ENCODE data around the gene APOLD1. TPM values are rescaled to one million over a fixed set of nuclear protein-coding genes. Genes with fewer than 3 reads are reported as not detected.

APOLD1 gene
- total RNA-seq, 1 experiment from 2014 or later = 6.4 TPM

GRCh38 chr12:12779529-12779928 lies 5.9 kb upstream of the APOLD1 start:
- no peak for TF ChIP-seq EZH2 (IDR thresholded peaks at IDR 0.05; ENCODE audit: borderline replicate concordance, low read depth, low read length, poor library complexity, severe bottlenecking)
- no peak for TF ChIP-seq CTCF (conservative IDR thresholded peaks at IDR 0.05; ENCODE audit: low read depth, low read length)
- CTCF ChIA-PET = no interaction called here
- no peak overlapping the region for H3K27ac ChIP-seq (ENCODE audit: low read depth, low read length, poor library complexity, severe bottlenecking)
- H3K4me1 ChIP-seq (ENCODE audit: insufficient read depth, low read length, poor library complexity, severe bottlenecking) = peaks cover 7% of the 10 kb centered on the region
- H3K9me3 ChIP-seq (ENCODE audit: low read depth, low read length, poor library complexity, severe bottlenecking) = no peaks in the 10 kb centered on the region
- DNase-seq (ENCODE audit: low spot score) = peak; percentile 58
- BruUV-seq (replicated peaks) = no TSS peak
- H3K36me3 ChIP-seq (ENCODE audit: insufficient read depth, low read length, poor library complexity, severe bottlenecking) = no peaks in the 10 kb centered on the region
- H3K27me3 ChIP-seq (replicated peaks; ENCODE audit: insufficient read depth, low read depth, low read length, poor library complexity) = no peaks in the 10 kb centered on the region
- intact Hi-C loops (cut with micrococcal nuclease; ENCODE audit: unreplicated experiment) = no loop called here
- H3K4me3 ChIP-seq (ENCODE audit: low read depth, low read length, poor library complexity, severe bottlenecking) = no peak overlapping the region
- POLR2A ChIA-PET (ENCODE audit: low non-redundant PET) = interaction anchor here (0.6 kb wide), 1 partner anchor 192 kb away, joined by 3 read pairs; no protein-coding TSS in a partner anchor

GRCh38 chr12:12784116-12784515 lies 1.3 kb upstream of the APOLD1 start:
- Histone ChIP-seq H3K4me3 (ENCODE audit: low read depth, low read length, poor library complexity, severe bottlenecking) (no peak overlapping the region), H3K9me3 (ENCODE audit: low read depth, low read length, poor library complexity, severe bottlenecking) (no peaks in the 10 kb centered on the region), H3K27ac (ENCODE audit: low read depth, low read length, poor library complexity, severe bottlenecking) (peak overlapping the region; percentile 73), H3K4me1 (ENCODE audit: insufficient read depth, low read length, poor library complexity, severe bottlenecking) (peaks cover 44% of the 10 kb centered on the region), H3K36me3 (ENCODE audit: insufficient read depth, low read length, poor library complexity, severe bottlenecking) (no peaks in the 10 kb centered on the region), H3K27me3 (replicated peaks; ENCODE audit: insufficient read depth, low read depth, low read length, poor library complexity) (no peaks in the 10 kb centered on the region)
- no peak for DNase-seq (ENCODE audit: low spot score)
- CTCF ChIA-PET = interaction anchor here (1.2 kb wide), 1 partner anchor 29 kb away, joined by 4 read pairs; the partner anchor contains the start of gene DDX47
- intact Hi-C loops (cut with micrococcal nuclease; ENCODE audit: unreplicated experiment) = no loop called here
- BruUV-seq (replicated peaks) = no TSS peak
- POLR2A ChIA-PET (ENCODE audit: low non-redundant PET) = no interaction called here
- TF ChIP-seq EZH2 (IDR thresholded peaks at IDR 0.05; ENCODE audit: borderline replicate concordance, low read depth, low read length, poor library complexity, severe bottlenecking) (no peak), CTCF (conservative IDR thresholded peaks at IDR 0.05; ENCODE audit: low read depth, low read length) (no peak)

GRCh38 chr12:12786351-12786705 lies 869 bp downstream of the APOLD1 start:
- BruUV-seq (replicated peaks) = TSS peak; percentile 93

More at GRCh38 chr12:12786351-12786705, 869 bp downstream of the APOLD1 start:
- Histone ChIP-seq H3K4me1 (ENCODE audit: insufficient read depth, low read length, poor library complexity, severe bottlenecking) (peaks cover 38% of the 10 kb centered on the region), H3K27me3 (replicated peaks; ENCODE audit: insufficient read depth, low read depth, low read length, poor library complexity) (no peaks in the 10 kb centered on the region), H3K9me3 (ENCODE audit: low read depth, low read length, poor library complexity, severe bottlenecking) (no peaks in the 10 kb centered on the region), H3K36me3 (ENCODE audit: insufficient read depth, low read length, poor library complexity, severe bottlenecking) (no peaks in the 10 kb centered on the region), H3K4me3 (ENCODE audit: low read depth, low read length, poor library complexity, severe bottlenecking) (peak overlapping the region; percentile 54), H3K27ac (ENCODE audit: low read depth, low read length, poor library complexity, severe bottlenecking) (peak overlapping the region; percentile 75)
- ChIA-PET POLR2A (ENCODE audit: low non-redundant PET) (interaction anchor here (0.8 kb wide), 1 partner anchor 1070 kb away, joined by 4 read pairs; no protein-coding TSS in a partner anchor), CTCF (interaction anchor here (0.6 to 0.9 kb wide), 2 partner anchors 49 to 142 kb away, joined by 3 read pairs; no protein-coding TSS in a partner anchor)
- no peak for DNase-seq (ENCODE audit: low spot score)
- no peak for TF ChIP-seq CTCF (conservative IDR thresholded peaks at IDR 0.05; ENCODE audit: low read depth, low read length)
- no peak for TF ChIP-seq EZH2 (IDR thresholded peaks at IDR 0.05; ENCODE audit: borderline replicate concordance, low read depth, low read length, poor library complexity, severe bottlenecking)
- intact Hi-C loops (cut with micrococcal nuclease; ENCODE audit: unreplicated experiment) = loop anchor here (5.0 kb wide), 1 partner anchor 426 kb away; no protein-coding TSS in a partner anchor

All from A673 (cell line).